Measurements from ENCODE around the gene GABBR1.

The GABBR1 gene

GRCh38 chr6:29625337-29625930 lies 7.5 kb downstream of the GABBR1 start:
- FAIRE-seq (no peak), DNase-seq (ENCODE audit: extremely low spot score, insufficient read length, low read depth) (no peak)

- no peak for FAIRE-seq
- DNase-seq (ENCODE audit: extremely low spot score, insufficient read length, low read depth) = no peak
Observed at GRCh38 chr6:29624520-29624961, 8.4 kb downstream of the GABBR1 start.

DNA sequence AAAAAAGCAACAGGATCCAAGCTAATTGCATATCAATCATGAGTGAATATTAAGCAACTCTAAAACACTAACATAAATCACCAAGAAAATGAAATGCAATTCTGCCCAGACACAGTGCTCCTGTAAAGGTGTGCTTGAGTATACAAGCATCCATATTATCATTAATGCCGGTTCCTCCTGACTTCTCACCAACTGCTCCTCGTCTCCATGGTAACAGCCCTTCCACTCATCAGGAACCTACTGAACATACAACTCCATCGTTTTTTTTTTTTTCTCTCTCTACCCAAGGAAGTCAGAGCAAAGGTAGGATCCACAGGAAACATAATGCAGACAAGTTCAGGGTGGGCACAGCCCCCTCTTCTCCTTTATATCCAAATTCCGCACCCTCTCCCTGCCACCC lies 12.4 kb downstream of the GABBR1 start:
- DNase-seq (ENCODE audit: extremely low spot score, insufficient read length, low read depth) = no peak

GRCh38 chr6:29619578-29620160 lies 13.3 kb downstream of the GABBR1 start:
- no peak for DNase-seq (ENCODE audit: extremely low spot score, insufficient read length, low read depth)
- no peak for FAIRE-seq

More for the DNA sequence above, 12.4 kb downstream of the GABBR1 start:
- no peak for FAIRE-seq

DNA sequence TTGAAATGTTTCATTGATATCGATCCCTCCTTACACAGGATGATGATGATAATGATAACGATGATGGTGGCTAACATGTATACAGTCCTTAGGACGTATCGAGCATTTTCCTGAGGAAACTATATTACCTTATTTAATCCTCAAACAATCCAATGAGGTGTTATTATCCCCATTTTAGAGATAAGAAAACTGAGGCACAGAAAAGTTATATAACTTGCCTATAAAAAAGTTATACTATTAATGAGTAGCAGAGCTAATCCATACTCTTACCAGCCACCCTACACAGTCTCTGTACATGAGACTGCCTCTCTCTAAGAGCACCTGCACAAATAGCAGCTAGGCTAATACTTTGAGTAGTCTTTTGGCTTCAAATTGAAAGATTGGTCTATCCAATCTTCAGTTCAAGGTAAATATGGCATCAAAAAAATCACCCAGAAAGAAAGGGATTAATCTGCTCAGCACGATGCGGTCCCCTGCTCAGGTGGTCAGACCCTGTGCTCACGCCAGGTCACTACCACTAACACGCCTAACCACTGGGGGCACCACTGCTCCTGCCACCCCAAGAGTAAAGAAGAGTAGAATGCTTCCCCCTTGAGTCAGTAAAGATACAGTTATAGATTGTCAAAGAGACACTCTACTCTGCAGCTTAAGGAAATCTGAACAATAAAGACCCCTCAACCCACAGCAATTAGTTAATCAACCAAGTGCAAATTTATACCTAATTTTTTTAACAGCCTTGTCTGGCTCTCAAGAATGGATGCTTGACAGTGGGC lies 15.0 kb downstream of the GABBR1 start:
- DNase-seq (ENCODE audit: extremely low spot score, insufficient read length, low read depth) = no peak
- no peak for FAIRE-seq

- no peak for DNase-seq (ENCODE audit: extremely low spot score, insufficient read length, low read depth)
- FAIRE-seq = no peak
Observed at GRCh38 chr6:29611426-29611825, 21.6 kb downstream of the GABBR1 start.

- FAIRE-seq (no peak), DNase-seq (ENCODE audit: extremely low spot score, insufficient read length, low read depth) (no peak)
Observed at GRCh38 chr6:29610540-29610939, 22.4 kb downstream of the GABBR1 start.

GRCh38 chr6:29608131-29608530 lies 24.9 kb downstream of the GABBR1 start:
- FAIRE-seq = no peak
- DNase-seq (ENCODE audit: extremely low spot score, insufficient read length, low read depth) = no peak

GRCh38 chr6:29603930-29604329 lies 29.1 kb downstream of the GABBR1 start:
- DNase-seq (ENCODE audit: extremely low spot score, insufficient read length, low read depth) = no peak
- FAIRE-seq = no peak

DNA sequence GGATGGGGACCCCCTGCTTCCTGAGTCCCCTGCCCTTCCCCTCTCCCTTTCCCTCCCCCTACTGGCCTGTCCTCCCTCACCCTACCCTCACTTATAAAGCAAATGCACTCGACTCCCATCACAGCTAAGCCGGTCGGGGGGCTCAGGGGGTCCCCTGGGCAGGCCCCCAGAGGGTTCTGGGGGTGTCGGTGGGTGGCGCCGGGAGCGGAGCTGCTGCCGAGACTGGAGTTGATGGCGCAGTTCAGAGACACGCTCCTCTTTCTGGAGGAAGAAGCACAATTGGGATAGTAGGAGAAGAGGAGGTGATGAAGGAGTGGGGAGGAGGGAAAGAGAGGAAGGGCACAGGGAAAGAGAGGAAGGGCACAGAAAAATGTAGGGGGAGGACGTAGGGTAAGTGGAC lies 29.5 kb downstream of the GABBR1 start:
- no peak for DNase-seq (ENCODE audit: extremely low spot score, insufficient read length, low read depth)
- no peak for FAIRE-seq

GRCh38 chr6:29602564-29603361 lies 30.2 kb downstream of the GABBR1 start:
- no peak for FAIRE-seq

DNA sequence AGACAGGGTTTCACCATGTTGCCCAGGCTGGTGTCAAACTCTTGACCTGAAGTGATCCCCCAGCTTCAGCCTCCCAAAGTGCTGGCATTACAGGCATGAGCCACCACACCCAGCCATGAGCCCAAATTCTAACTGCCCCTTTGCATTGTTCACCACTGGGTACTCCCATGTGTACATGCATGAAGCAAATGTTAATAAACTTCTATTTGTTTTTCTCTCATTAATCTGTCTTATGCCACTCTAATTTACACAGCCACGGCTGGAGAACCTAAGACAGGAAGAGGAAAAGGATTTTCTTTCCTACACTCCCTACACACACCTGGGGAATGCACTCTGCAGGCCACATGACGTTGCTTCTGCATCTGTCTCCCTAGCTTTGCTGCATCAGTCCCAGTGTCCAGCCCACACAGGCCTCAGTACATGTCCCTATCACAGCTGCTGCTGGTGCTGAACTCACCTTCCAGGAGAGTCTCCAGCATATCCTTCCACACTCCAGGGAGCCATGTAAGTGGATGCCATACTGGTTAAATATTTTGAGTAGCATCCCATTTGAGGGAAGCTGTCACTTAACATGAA lies 34.7 kb downstream of the GABBR1 start:
- DNase-seq (ENCODE audit: extremely low spot score, insufficient read length, low read depth) = no peak
- no peak for FAIRE-seq

More at GRCh38 chr6:29602564-29603361, 30.2 kb downstream of the GABBR1 start:
- DNase-seq (ENCODE audit: extremely low spot score, insufficient read length, low read depth) = no peak

GRCh38 chr6:29597184-29597583 lies 35.8 kb downstream of the GABBR1 start:
- DNase-seq (ENCODE audit: extremely low spot score, insufficient read length, low read depth) = no peak
- no peak for FAIRE-seq

DNA sequence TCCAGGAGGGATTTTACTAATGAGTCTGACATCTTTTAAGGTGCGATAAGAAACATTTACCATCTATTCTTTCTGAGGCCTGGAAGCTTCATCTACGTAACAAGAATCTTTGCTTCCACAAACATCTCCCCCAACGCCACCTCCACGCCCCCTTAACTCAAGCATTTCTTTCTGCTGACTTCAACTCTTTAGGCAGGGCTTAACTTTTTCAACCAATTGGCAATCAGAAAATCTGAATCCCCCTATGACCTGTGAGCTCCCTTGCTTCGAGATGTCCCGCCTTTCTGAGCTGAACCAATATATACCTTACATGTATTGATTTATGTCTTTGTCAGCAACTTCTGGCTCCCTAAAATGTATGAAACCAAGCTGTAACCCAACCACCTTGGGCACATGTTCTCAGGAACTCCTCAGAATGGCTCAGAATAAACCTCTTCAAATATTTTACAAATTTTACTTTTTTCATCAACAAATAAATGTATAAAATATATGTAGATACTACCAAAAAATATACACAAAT lies 36.5 kb downstream of the GABBR1 start:
- FAIRE-seq (no peak), DNase-seq (ENCODE audit: extremely low spot score, insufficient read length, low read depth) (no peak)

DNA sequence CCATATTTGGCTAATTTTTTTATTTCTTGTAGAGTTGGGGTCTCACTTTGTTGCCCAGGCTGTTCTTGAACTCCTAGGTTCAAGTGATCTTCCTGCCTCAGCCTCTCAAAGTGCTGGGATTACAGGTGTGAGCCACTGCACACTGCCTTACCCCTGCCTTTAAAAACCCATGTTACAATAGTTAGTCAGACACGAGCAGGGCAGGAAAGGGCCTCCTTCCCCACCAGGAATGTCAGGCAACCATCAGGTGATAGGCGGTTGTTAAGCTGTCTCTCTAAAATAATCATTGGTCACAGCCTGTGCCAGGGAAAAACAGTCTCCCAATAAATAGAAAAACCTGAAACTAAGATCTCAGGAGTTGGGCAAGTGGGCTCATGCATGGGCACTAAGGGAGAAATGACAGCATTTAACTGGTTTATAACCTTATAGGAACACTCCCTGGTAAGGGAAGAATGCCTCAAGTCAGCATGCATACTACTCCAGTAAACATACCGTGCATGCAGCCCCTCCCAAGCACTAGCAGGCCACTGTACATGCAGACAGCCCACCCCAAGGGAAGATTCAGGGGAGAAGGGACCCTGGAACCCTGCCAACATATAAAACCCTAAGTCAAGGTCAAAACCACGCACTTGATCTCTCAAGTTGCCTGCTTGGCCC lies 39.7 kb downstream of the GABBR1 start:
- DNase-seq (ENCODE audit: extremely low spot score, insufficient read length, low read depth) (no peak), FAIRE-seq (no peak)

GRCh38 chr6:29591677-29592076 lies 41.3 kb downstream of the GABBR1 start:
- DNase-seq (ENCODE audit: extremely low spot score, insufficient read length, low read depth) = no peak
- no peak for FAIRE-seq

DNA sequence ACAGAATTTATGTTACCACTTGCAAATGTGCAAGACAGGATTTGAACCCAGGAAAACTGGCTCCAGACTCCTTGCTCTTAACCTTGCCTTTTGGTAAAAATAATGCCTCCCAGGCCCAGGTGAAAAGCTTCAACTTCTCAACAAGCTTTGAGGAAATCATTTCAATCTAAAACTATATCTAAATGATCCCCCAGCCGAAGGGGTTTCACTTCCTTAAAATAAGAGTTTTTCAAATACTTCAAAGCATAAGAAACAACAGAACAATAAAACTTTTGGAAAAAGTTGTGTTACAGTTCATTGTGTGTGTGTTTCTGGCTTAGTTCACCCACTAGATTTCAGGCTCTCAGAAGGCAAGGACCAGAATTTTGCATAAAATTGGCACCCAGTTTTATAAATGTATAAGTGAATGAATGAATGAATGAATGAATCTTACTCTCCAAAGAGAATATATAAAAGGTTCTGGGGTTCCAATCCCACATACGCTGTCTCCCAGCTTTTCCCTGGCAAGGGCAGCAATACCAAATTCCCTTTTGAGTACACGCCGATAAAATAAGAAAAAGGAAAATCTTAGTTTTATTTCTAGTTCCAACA lies 42.7 kb downstream of the GABBR1 start:
- FAIRE-seq = no peak
- DNase-seq (ENCODE audit: extremely low spot score, insufficient read length, low read depth) = no peak

- DNase-seq (ENCODE audit: extremely low spot score, insufficient read length, low read depth) (peak; percentile 17), FAIRE-seq (peak; percentile 83)
Observed at GRCh38 chr6:29589423-29590048, 43.4 kb downstream of the GABBR1 start.

GRCh38 chr6:29584821-29585220 lies 48.2 kb downstream of the GABBR1 start, which contains the start of gene OR2H2:
TSS of gene OR2H2 (plus strand) at chr6:29585121. CDS start at chr6:29587945, 2,824 bp downstream.
- DNase-seq (ENCODE audit: extremely low spot score, insufficient read length, low read depth) (no peak), FAIRE-seq (no peak)
